Tibial artery (tissue), 4 donors: ENCODE measurements around the gene BTG3.

Source experiments
- DNase-seq, 2 donors: peaks; one replicate each; pipeline ENCODE4 v3.0.0-alpha.2; 2019
- H3K27ac ChIP-seq, 2 donors: fragments of 200-600 bp; sonication (generic) in 1 of 2; 1 replicate in 1 of 2; 2 replicates in 1 of 2; pipeline ENCODE4 v1.5.1; 2018 to 2019; ENCODE audit warnings: mild to moderate bottlenecking in 1 of 2
- H3K27me3 ChIP-seq, 2 donors: fragments of 200-600 bp; sonication (generic) in 1 of 2; one replicate each; pipeline versions ENCODE4 v1.5.1 to v1.6.0; 2016 to 2019
- H3K36me3 ChIP-seq, 3 donors: fragments of 200-600 bp; sonication (generic) in 2 of 3; one replicate each; pipeline ENCODE4 v1.5.1; 2016 to 2019; ENCODE audit warnings: mild to moderate bottlenecking in 2 of 3
- H3K4me1 ChIP-seq, 4 donors: fragments of 200-600 bp; sonication (generic) in 2 of 4; 1 replicate in 3 of 4; 2 replicates in 1 of 4; pipeline ENCODE4 v1.5.1; 2016 to 2019
- H3K4me3 ChIP-seq, 2 donors: fragments of 200-600 bp; sonication (generic) in 1 of 2; 1 replicate in 1 of 2; 2 replicates in 1 of 2; pipeline ENCODE4 v1.5.1; 2018 to 2019; ENCODE audit warnings: mild to moderate bottlenecking in 2 of 2
- H3K9me3 ChIP-seq, 3 donors: fragments of 200-600 bp; sonication (generic) in 1 of 3; one replicate each; pipeline ENCODE4 v1.5.1; 2016 to 2019
- CTCF ChIP-seq, 2 experiments: fragments of 200-600 bp in 1 of 2; fragments of 450-650 bp in 1 of 2; IDR thresholded peaks; one replicate each; pipeline ENCODE4 v1.5.1; 2017 to 2019; ENCODE audit warnings: antibody characterized with exemption in 2 of 2, mild to moderate bottlenecking in 1 of 2, moderate library complexity in 1 of 2
- intact Hi-C: fragments of 100-400 bp; cut with DNase I; formaldehyde crosslinking; loops from one replicate; pipeline ENCODE4 v1.15.0; 2023; ENCODE audit warnings: low total_unique reads

Gene BTG3

GRCh38 chr21:17610911-17611310, 1.8 kb downstream of the BTG3 start:
- TF ChIP-seq CTCF (IDR thresholded peaks at IDR 0.05) = no peak
- peak in 1 of 2 donors; percentile 22 for DNase-seq
- H3K4me3 ChIP-seq = peak overlapping the region; percentile 74 to 96
- H3K27me3 ChIP-seq = no peaks in the 10 kb centered on the region
- peak overlapping the region; percentile 96 for H3K27ac ChIP-seq
- intact Hi-C loops = no loop called here
- peaks cover 0 to 17% (median 11%) of the 10 kb centered on the region in 4 donors for H3K4me1 ChIP-seq
- H3K9me3 ChIP-seq = no peaks in the 10 kb centered on the region
- H3K36me3 ChIP-seq = peaks cover 5 to 9% (median 8%) of the 10 kb centered on the region in 3 donors

GRCh38 chr21:17609681-17610080, 3.0 kb downstream of the BTG3 start:
- no peak for TF ChIP-seq CTCF (IDR thresholded peaks at IDR 0.05)
- Histone ChIP-seq H3K4me3 (no peak overlapping the region), H3K36me3 (peaks cover 9 to 13% (median 13%) of the 10 kb centered on the region in 3 donors), H3K4me1 (peaks cover 0 to 17% (median 11%) of the 10 kb centered on the region in 4 donors), H3K9me3 (no peaks in the 10 kb centered on the region), H3K27ac (no peak overlapping the region), H3K27me3 (no peaks in the 10 kb centered on the region)
- DNase-seq = no peak
- intact Hi-C loops = no loop called here

- no peak overlapping the region for H3K27ac ChIP-seq
These were observed 5.0 kb downstream of the BTG3 start for GRCh38 chr21:17607684-17608083.

GRCh38 chr21:17602874-17603273, 9.8 kb downstream of the BTG3 start:
- no peak overlapping the region for H3K27ac ChIP-seq
- H3K36me3 ChIP-seq = peaks cover 31 to 56% (median 48%) of the 10 kb centered on the region in 3 donors
- H3K9me3 ChIP-seq = no peaks in the 10 kb centered on the region
- no peak for TF ChIP-seq CTCF (IDR thresholded peaks at IDR 0.05)
- H3K27me3 ChIP-seq = no peaks in the 10 kb centered on the region
- no peaks in the 10 kb centered on the region for H3K4me1 ChIP-seq
- DNase-seq = no peak
- intact Hi-C loops = no loop called here
- H3K4me3 ChIP-seq = no peak overlapping the region

More at GRCh38 chr21:17607684-17608083, 5.0 kb downstream of the BTG3 start:
- no peaks in the 10 kb centered on the region for H3K27me3 ChIP-seq
- TF ChIP-seq CTCF (IDR thresholded peaks at IDR 0.05) = no peak
- H3K36me3 ChIP-seq = peaks cover 26 to 31% (median 30%) of the 10 kb centered on the region in 3 donors
- H3K9me3 ChIP-seq = no peaks in the 10 kb centered on the region
- peaks cover 0 to 9% (median 6%) of the 10 kb centered on the region in 4 donors for H3K4me1 ChIP-seq
- no peak overlapping the region for H3K4me3 ChIP-seq
- intact Hi-C loops = no loop called here
- DNase-seq = no peak

GRCh38 chr21:17598437-17598836, 14.3 kb downstream of the BTG3 start:
- Histone ChIP-seq H3K27ac (no peak overlapping the region), H3K36me3 (peaks cover 28 to 62% (median 50%) of the 10 kb centered on the region in 3 donors), H3K4me1 (no peaks in the 10 kb centered on the region), H3K9me3 (no peaks in the 10 kb centered on the region), H3K27me3 (no peaks in the 10 kb centered on the region), H3K4me3 (no peak overlapping the region)
- intact Hi-C loops = no loop called here
- DNase-seq = no peak
- TF ChIP-seq CTCF (IDR thresholded peaks at IDR 0.05) = no peak

- TF ChIP-seq CTCF (IDR thresholded peaks at IDR 0.05) = no peak
- H3K9me3 ChIP-seq = no peaks in the 10 kb centered on the region
- peaks cover 29 to 58% (median 50%) of the 10 kb centered on the region in 3 donors for H3K36me3 ChIP-seq
- intact Hi-C loops = no loop called here
- no peak for DNase-seq
- H3K4me3 ChIP-seq = no peak overlapping the region
- H3K27me3 ChIP-seq = no peaks in the 10 kb centered on the region
- no peak overlapping the region for H3K27ac ChIP-seq
- H3K4me1 ChIP-seq = no peaks in the 10 kb centered on the region
These were observed 15.0 kb downstream of the BTG3 start for GRCh38 chr21:17597680-17598079.
